CD4-positive, alpha-beta T cell treated with Interleukin-12 subunit alpha and Interleukin-12 subunit beta, for 1 hour (primary cell): Measurements from ENCODE around the gene HLA-DOA.

ENCODE experiments used
- DNase-seq: peaks from one replicate; pipeline ENCODE4 v3.0.0-alpha.2; 2020

The HLA-DOA gene

DNA sequence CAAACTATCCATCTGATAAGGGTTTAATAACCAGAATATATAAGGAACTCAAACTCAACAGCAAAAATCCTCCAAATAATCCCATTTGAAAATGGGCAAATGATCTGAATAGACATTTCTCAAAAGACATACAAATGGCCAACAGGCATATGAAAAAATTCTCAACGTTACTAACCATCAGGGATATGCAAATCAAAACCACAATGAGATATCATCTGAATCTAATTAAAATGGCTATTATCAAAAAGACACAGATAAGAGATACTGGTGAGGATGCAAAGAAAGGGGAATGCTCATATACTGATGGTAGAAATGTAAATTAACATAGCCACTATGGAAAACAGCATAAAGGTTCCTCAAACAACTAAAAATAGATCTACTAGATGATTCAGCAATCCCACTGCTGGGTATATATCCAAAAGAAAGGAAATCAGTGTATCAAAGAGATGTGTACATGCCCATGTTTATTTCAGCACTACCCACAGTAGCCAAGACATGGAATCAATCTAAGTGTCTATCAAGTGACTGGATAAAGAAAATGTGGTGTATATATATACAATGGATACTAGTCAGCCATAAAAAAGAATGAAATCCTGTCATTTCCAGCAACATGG lies 47.1 kb downstream of the HLA-DOA start:
- no peak for DNase-seq

DNA sequence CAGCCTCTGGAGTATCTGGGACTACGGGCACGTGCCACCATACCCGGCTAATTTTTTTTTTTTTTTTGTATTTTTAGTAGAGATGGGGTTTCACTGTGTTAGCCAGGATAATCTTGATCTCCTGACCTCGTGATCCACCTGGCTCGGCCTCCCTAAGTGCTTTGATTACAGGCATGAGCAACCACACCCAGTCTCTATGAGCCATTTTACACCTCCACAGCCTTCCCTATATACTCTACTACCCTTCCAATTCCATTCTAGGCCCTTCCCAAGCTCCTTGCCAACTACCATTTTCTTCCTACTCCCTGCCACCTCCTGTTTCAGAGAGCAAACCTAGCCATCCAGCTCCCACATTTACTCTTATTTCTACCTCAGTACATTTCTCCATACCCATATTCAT lies 48.8 kb downstream of the HLA-DOA start:
- no peak for DNase-seq

DNA sequence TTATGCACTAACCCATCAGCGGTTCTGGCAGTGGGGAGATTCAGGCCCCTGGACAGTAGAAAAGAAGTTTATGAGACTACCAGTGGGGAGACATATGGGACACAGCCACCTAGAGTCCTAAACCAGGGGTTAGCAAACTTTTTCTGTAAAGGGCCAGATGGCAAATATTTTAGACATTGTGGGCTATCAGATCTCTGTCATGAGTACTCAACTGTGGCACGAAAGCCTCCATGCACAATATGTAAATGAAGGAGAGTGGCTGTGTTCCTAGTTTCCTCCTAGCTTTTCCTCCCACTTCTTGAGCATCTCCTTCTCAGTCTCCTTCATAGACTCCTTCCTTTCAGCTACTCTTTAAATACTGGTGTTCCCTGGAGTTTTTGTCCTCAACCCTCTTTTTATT lies 53.2 kb downstream of the HLA-DOA start:
- DNase-seq: no peak

DNA sequence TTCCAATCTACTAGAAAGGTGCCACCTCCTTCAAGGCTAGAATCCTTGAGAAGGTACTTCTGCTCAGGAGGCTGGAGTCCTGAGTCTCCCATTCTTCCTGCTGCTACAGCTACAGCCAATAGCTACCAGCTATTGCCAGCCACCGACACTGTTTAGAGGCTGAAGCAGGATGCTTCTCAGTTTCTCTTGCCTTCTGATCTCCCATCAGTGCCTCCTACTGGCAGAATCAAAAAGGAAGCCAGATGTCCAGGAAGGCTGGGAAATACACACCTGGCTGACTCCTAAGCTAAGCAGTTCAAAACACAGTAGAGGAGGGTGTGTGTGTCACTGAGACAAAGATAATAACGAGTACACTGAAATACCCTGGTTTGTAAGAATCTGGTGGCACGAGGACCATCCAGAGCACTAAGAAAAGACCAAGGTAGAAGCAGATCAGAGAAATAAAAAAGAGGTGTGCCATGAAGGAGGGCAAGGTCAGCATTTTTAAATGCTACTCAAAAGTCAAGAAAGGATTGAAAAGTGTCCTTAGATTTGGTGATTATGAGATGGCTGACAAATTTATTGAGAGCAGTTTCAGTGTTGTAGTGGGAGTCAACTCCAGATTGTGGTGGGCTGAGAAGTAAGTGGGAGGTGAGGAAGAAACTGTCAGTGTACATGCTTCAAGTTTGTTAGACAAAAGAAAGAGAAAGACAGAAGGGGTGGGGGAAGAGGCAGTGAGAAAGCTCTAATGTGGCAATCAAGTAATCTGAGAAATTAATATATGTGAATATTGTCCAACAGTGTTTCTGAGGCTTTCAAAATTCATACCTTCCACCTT lies 54.2 kb downstream of the HLA-DOA start:
- peak; percentile 58 for DNase-seq

DNA sequence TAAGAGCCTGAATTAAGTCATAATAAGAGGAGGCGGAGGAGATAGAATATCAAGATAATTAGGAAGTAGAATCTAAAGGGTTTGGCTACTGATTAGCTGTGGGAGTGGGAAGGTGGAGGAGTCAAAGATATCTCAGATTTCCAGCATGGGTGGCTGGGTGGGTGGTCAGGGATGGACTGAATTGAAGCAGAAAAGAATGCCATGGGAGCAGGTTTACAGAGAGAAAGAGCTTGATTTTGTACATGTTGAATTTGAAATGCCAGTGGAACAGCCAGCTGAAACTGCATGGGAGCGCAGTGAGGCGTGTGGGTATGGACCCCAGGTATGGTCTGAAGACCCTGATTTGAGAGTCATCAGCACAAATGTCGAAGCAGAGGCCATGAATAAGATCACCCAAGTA lies 55.1 kb downstream of the HLA-DOA start:
- no peak for DNase-seq
